GM12873 (cell line): Measurements from ENCODE around the gene OGFR.

Experiments used
- CTCF ChIP-seq: IDR thresholded peaks from 2 replicates; pipeline ENCODE4 v1.5.1; 2012; ENCODE audit warnings: low read depth, mild to moderate bottlenecking, moderate library complexity, low read length, control low read depth; ENCODE audit not compliant: insufficient read depth; ENCODE audit errors: missing control alignments

Gene OGFR

GRCh38 chr20:62809530-62810428 is 5.1 kb downstream of the OGFR start:
- no peak for TF ChIP-seq CTCF

- TF ChIP-seq CTCF, result no peak
These were observed 6.7 kb downstream of the OGFR start for GRCh38 chr20:62811320-62811719.

GRCh38 chr20:62811720-62812119 is 7.1 kb downstream of the OGFR start:
- TF ChIP-seq CTCF, result no peak

- no peak for TF ChIP-seq CTCF
These were observed 7.7 kb downstream of the OGFR start for GRCh38 chr20:62812181-62812906.

- TF ChIP-seq CTCF, result no peak
These were observed 8.2 kb downstream of the OGFR start for GRCh38 chr20:62812907-62813200.

- no peak for TF ChIP-seq CTCF
These were observed 9.0 kb downstream of the OGFR start for GRCh38 chr20:62813588-62813987.

GRCh38 chr20:62814060-62814708 is 9.5 kb downstream of the OGFR start:
- no peak for TF ChIP-seq CTCF
